Hepatic stellate cell (primary cell): ENCODE measurements around the gene CPED1.
"Not testable (repeated sequence)": the region's sequence is repeated elsewhere in the genome, so short reads cannot be mapped to it uniquely, and the experiment has no call there.

Experiments used
- DNase-seq: peaks from one replicate; pipeline ENCODE4 v3.0.0; 2011; ENCODE audit warnings: low spot score

Gene CPED1

GRCh38 chr7:121286742-121287734 lies 298.5 kb downstream of the CPED1 start:
- DNase-seq, result no peak

DNA sequence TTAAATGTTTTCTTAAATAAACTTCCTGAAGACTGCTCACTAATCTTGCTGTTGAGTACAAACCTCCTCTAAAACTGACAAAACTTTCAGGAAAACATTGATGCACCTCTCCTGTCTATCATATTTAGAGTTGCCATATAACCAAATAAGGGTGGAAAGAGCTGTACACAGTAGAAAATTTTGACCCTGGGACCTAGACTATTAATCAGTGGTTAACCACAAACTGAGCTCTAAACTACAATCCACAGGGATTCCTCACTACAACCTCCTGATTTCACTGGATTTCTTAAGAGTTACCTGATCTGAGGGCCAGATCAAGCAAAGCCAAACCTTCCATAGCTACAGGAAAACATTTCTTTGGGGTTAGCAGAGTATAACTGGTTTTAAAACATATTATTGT lies 300.4 kb downstream of the CPED1 start:
- peak; percentile 22 for DNase-seq

DNA sequence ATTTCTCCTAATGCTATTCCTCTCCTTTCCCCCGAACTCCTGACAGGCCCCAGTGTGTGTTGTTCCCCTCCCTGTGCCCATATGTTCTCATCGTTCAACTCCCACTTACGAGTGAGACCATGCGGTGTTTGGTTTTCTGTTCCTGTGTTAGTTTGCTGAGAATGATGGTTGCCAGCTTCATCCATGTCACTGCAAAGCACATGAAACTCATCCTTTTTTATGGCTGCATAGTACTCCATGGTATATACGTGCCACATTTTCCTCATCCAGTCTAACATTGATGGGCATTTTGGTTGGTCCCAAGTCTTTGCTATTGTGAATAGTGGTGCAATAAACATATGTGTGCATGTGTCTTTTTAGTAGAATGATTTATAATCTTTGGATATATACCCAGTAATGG lies 301.4 kb downstream of the CPED1 start:
- DNase-seq, result not testable (repeated sequence)

DNA sequence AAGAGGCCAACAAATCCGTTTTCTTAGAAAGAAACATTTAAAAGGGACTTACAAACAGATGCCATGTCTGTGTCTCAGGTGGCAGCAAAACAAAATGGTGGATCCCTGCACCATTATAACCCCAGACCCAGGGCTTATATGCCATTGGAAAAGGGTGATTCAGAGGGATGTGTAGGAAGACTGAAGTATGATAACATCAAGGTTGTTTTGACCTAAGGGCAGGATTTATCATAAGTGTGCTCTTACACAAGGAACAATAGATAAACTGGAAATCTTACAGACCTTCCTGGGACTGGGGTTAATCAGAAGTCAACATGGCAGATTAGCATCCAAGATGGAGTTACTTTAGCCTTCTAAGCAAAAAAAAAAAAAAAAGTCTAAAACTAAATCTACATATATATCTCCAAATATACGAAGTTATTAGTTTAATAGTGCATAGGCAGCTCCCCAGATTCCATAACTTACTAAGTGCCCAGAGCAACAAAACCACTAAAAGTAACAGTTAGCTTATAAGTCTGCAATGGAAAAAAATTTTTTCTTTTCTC lies 306.0 kb downstream of the CPED1 start:
- DNase-seq, result no peak

- no peak for DNase-seq
These were observed 309.3 kb downstream of the CPED1 start for GRCh38 chr7:121297843-121298242.

- no peak for DNase-seq
These were observed 310.3 kb downstream of the CPED1 start for GRCh38 chr7:121298831-121299239.

- DNase-seq, result no peak
These were observed 312.3 kb downstream of the CPED1 start for GRCh38 chr7:121300685-121301420.

GRCh38 chr7:121301446-121302213 lies 313.1 kb downstream of the CPED1 start:
- no peak for DNase-seq

GRCh38 chr7:121302214-121302745 lies 313.8 kb downstream of the CPED1 start:
- peak; percentile 53 for DNase-seq

DNA sequence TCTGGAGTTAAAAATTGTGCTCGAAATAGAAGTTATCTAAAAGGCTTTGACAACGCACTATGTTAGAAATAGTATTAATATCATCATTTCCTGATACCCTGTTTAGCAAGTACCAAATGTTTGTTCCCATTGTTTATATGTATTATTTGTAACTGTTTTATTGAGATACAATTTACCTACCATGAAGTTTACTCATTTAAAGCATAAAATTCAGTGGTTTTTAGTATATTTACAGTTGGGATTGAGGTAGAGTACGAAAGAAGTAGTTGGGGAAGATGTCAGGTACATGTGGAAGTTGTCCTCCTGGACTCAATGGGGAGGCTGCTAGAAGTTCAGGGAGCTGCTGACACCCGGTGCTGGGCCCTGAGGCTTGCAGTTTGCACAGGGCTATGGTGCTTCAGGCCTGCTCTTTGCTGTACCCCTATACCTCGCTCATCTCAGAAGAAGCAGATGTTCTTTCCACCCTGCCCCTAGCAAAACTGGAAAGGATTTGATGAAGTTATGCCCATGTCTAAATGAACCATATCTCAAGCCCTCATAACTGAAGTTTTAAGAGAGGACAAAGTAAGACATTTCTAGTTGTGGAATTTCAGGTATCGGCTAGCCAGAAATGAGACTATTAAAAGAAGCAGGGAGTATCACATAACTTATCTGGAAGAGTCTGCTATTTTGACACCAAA lies 315.1 kb downstream of the CPED1 start:
- DNase-seq, result no peak

GRCh38 chr7:121304102-121304658 lies 315.7 kb downstream of the CPED1 start:
- DNase-seq, result no peak

GRCh38 chr7:121305109-121305508 lies 316.6 kb downstream of the CPED1 start:
- DNase-seq, result no peak

DNA sequence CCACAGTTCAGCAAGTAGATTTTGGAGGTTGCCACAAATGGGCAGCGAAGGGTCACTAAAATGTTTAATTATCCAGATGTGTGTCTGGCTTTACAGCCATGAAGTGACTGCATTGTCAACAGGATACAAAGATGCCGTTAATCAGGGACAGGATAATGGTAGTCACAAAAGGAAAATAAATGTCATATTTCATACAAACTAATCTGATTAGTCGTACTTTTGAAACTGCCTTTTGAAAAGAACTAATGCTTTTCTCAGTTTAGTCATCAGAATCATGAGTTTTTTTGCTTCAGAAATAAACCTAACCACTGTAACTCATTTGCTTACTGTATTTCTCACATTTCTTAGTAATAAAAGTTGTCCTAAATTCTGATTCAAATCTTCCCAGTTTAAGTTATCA lies 318.1 kb downstream of the CPED1 start:
- no peak for DNase-seq

GRCh38 chr7:121307021-121307574 lies 318.6 kb downstream of the CPED1 start:
- no peak for DNase-seq

- no peak for DNase-seq
These were observed 324.8 kb downstream of the CPED1 start for GRCh38 chr7:121313220-121313792.

- no peak for DNase-seq
These were observed 325.5 kb downstream of the CPED1 start for GRCh38 chr7:121313793-121314676.

DNA sequence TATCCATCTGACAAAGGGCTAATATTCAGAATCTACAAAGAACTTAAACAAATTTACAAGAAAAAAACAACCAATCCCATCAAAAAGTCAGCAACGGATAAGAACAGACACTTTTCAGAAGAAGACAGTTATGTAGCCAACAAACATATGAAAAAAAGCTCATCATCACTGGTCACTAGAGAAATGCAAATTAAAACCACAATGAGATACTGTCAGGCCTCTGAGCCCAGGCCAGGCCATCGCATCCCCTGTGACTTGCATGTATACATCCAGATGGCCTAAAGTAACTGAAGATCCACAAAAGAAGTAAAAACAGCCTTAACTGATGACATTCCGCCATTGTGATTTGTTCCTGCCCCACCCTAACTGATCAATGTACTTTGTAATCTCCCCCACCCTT lies 326.7 kb downstream of the CPED1 start:
- not testable (repeated sequence) for DNase-seq

DNA sequence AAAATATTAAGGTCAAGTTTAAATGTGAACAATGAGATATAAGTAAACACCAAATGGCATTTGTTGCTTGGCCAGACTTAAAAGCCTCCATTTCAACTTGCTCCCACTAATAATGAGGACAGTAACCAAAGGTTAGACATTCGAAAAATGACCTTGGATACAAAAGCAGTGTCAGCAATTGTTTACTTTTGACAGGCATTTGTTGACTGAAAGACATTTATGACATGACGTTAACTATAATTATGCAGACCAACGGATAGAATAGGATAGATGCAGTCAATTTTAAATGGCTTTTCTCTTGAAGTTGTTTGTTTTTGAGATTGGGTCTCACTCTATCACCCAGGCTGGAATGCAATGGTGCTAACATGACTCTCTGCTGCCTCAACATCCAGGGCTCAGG lies 333.9 kb downstream of the CPED1 start:
- no peak for DNase-seq
